GM18873 (cell line): ENCODE results near the gene HBP1.
A peak's percentile ranks its signal among the peaks of the same experiment; 100 is the strongest.
"Not testable (repeated sequence)": the region's sequence is repeated elsewhere in the genome, so short reads cannot be mapped to it uniquely, and the experiment has no call there.

Experiments used
- ATAC-seq: cut with Tn5 transposase; IDR thresholded peaks from one replicate; pipeline ENCODE4 v1.9.1; 2021; ENCODE audit warnings: mild to moderate bottlenecking, moderate library complexity, moderate number of reproducible peaks; ENCODE audit not compliant: unreplicated experiment, low FRiP score

Gene HBP1, protein sequence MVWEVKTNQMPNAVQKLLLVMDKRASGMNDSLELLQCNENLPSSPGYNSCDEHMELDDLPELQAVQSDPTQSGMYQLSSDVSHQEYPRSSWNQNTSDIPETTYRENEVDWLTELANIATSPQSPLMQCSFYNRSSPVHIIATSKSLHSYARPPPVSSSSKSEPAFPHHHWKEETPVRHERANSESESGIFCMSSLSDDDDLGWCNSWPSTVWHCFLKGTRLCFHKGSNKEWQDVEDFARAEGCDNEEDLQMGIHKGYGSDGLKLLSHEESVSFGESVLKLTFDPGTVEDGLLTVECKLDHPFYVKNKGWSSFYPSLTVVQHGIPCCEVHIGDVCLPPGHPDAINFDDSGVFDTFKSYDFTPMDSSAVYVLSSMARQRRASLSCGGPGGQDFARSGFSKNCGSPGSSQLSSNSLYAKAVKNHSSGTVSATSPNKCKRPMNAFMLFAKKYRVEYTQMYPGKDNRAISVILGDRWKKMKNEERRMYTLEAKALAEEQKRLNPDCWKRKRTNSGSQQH

GRCh38 chr7:107168233-107169119, at the start of gene HBP1:
Gene HBP1, plus strand, starts transcription at chr7:107169003. Its CDS starts 10,891 bp downstream, at chr7:107179894.
- ATAC-seq = peak; percentile 94

DNA sequence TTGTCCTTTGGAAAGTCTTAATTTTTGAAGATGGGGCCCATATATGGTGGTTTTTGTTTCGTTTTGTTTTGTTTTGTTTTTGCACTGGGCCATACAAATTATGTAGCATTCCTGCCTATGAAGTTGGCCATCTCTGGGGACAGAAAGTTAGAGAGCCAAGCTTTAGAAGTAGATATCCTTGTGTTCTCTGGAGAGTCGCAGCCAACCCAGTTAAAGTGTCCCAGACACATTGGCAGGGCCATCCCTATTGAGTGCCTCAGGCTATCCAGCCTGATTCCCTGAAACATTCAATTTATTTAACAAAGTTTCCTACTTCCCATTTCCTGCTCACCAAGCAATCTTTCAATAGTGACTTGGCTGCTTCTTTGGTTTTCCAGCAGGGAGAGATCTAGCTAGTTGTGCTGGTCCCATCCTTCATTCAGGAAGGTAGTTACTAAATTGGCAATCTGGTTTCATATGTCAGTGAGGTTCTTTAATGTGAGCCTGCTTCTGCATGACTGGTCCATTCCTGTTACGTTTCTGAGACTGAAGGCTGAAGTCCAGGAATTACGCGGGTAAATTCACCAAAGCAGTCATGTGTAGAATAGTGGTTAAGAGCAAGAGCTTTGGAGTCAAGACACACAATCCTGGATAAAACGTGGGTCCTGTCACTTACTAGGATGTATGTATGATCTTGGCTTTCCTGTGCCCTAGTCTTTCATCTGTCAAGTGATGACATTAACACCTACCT, 49.3 kb upstream of the HBP1 start:
- no peak for ATAC-seq

GRCh38 chr7:107122486-107122911, 46.3 kb upstream of the HBP1 start:
- no peak for ATAC-seq

DNA sequence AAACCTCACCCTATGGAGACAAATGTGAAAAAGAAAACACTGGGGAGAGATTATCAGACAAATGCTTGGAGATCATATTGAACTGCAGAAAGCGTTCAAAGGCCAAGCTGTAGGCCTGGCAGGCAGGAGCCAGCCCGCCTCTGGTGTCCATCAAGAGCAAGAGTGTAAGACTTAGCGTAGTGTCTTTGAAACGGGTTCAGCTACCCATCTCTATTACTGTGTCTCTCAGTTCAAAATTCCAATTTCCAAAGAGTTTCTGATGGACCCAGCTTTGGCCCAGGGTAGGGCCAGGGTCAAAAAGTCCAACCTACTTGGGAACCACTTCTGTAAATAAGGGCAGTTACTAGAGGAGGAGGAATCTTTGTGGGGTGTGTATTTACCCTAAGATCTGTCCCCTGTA, 45.4 kb upstream of the HBP1 start:
- ATAC-seq = no peak

DNA sequence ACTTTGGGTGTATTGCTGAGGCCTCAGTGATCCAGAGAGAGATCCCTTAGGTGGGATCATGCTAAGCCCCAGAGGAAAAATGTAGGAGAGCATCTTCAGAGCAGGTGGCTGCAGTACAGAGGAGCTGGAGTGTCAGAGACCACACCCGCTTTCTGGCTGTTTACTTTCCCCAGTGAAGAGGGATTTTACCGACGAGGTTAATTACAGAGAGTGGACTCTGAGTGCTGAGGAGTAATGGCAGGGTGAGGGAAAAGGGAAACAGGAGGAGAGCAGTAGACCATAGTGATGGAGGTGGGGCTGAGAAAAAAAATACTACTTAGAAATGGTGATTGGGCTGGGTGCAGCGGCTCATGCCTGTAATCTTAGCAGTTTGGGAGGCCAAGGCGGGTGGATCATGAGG, 43.3 kb upstream of the HBP1 start:
- no peak for ATAC-seq

DNA sequence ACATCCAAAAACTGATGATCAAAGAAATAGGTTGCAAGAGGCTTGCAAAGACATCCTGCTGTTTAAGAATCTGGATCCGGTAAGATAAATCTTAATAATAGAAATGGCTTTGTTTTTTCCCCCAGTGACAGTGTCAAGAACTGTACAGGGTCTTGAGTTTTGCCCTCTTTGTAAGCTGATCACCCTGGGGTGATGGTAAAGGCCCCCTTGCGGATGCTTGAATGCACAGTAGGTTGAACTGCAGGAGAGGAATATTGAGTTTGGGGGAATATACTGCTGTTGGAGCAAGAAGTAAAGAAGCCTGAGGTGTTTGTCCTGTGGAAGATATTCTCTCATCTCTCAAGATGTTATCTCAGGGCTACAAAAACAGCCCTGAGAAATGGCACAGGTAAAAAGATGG, 40.6 kb upstream of the HBP1 start:
- ATAC-seq = no peak

DNA sequence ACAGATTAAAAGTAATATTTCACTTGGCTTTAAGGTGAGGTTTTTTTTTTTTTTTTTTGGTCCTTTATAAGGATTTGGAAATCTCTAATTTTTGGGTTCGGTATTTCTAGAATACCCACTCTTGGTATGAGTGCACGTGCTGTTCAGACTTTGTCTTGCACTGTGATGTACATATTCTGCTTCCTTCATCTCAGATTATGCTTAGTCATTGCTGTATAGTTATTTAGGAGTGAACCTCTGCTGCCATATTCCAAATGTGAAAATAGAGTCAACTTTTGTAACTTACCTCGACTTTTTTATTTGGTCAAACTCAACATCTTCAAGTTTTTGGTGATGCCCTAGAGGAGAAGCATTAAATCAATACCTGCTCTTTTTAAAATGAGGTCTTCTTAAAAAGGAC, 40.1 kb upstream of the HBP1 start:
- no peak for ATAC-seq

GRCh38 chr7:107130487-107131220, 38.1 kb upstream of the HBP1 start:
- ATAC-seq = no peak

DNA sequence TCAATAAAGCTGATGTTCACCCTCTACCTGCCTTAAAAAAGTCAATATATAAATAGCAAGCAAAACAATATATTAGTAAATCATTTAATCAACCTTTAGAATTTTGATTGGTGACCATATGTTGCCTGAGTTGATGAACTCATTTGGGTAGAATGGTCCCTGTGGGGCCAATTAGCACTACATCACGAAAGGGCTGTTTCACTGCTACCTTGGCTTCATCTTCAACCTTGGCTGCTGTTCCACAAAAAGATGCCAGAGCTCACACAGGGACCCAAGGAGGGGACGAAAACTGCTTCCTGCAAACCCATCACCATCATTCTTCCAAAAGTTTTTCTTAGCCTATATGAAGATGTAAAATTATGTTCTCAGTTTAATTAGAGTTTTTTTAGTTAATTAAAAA, 35.4 kb upstream of the HBP1 start:
- no peak for ATAC-seq

DNA sequence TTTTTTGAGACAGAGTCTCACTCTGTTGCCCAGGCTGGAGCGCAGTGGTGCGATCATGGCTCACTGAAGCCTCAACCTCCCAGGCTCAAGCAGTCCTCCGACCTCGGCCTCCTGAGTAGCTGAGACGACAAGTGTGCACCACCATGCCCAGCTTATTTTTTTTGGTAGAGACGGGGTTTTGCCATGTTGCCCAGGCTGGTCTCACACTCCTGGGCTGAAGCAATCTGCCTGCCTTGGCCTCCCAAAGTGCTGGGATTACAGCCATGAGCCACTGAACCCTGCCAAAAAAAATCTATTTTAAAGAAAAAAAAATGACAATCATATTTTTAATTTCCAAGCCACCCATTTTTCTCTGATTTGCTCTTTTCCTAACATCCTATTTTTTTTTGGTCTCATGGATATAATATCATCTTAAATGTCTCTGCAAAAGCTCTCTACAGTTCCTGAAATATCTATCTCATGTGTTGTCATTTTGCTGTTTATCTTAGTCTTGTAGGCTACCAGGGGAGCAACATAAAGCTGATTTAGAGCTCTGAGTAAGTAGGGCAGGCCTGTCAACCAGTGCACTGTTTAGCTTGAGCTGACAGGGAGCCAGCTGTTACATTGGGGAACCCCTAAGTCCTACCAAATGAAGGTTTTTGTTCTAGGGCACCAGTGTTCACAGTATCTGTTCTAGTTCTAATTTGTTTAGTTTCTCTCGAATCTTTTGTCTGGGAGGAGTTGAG, 29.9 kb upstream of the HBP1 start:
- no peak for ATAC-seq

- not testable (repeated sequence) for ATAC-seq
Measured at GRCh38 chr7:107143875-107144274, 24.9 kb upstream of the HBP1 start.

- no peak for ATAC-seq
Measured at GRCh38 chr7:107145067-107145838, 23.6 kb upstream of the HBP1 start.

GRCh38 chr7:107147464-107148393, 21.1 kb upstream of the HBP1 start:
- ATAC-seq = no peak

DNA sequence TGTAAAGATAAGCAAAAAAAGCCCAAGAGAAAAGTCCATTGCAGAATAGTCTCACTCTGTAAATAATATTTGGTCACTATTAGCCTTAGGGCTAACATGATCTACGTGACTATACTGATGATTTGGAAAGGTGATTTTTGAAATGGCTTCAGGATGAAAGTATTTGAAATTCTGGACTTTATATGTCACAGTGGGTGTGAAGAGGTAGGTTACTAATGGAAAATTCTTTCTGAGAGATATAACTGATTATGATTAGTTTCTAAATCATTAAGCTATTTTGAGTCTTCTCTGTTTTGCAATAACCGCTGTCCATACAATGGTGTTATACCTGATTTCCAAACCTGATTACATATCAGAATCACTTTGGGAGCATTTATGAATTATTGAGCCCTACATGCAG, 20.1 kb upstream of the HBP1 start:
- no peak for ATAC-seq

GRCh38 chr7:107149863-107150262, 18.9 kb upstream of the HBP1 start:
- no peak for ATAC-seq

GRCh38 chr7:107150375-107151073, 18.3 kb upstream of the HBP1 start:
- no peak for ATAC-seq

GRCh38 chr7:107151538-107151937, 17.3 kb upstream of the HBP1 start:
- no peak for ATAC-seq
